ENCODE data around the gene PLCH1.

Gene PLCH1

GRCh38 chr3:155739154-155739553 lies 5.7 kb downstream of the PLCH1 start:
- no peak overlapping the region for H3K27ac ChIP-seq (ENCODE audit: low read depth, low read length)
- no peaks in the 10 kb centered on the region for H3K9me3 ChIP-seq (ENCODE audit: control insufficient read depth, insufficient read depth, low read length)
- no peaks in the 10 kb centered on the region for H3K79me2 ChIP-seq (ENCODE audit: control insufficient read depth, low read length)
- H3K27me3 ChIP-seq (ENCODE audit: control insufficient read depth, low read length): peaks cover 28% of the 10 kb centered on the region
- no peak for TF ChIP-seq CTCF (IDR thresholded peaks at IDR 0.05; ENCODE audit: low read depth, low read length, poor library complexity, severe bottlenecking)
- no peak for TF ChIP-seq EZH2phosphoT487 (IDR thresholded peaks at IDR 0.05; ENCODE audit: borderline replicate concordance, low read length)
- H3K4me1 ChIP-seq (ENCODE audit: control insufficient read depth, low read length): peaks cover 11% of the 10 kb centered on the region
- H3K4me2 ChIP-seq (ENCODE audit: low read length): no peak overlapping the region
- H3K4me3 ChIP-seq (ENCODE audit: low read length): no peak overlapping the region
- H3K9me2 ChIP-seq (replicated peaks; ENCODE audit: control insufficient read depth, low read length): no peaks in the 10 kb centered on the region
- H3F3A ChIP-seq (ENCODE audit: control insufficient read depth, insufficient read depth): no peaks in the 10 kb centered on the region
- H4K20me1 ChIP-seq (ENCODE audit: control insufficient read depth, insufficient read depth, low read depth, low read length): no peaks in the 10 kb centered on the region
- no peaks in the 10 kb centered on the region for H3K36me3 ChIP-seq (ENCODE audit: control insufficient read depth, low read length)

GRCh38 chr3:155738580-155739076 lies 6.2 kb downstream of the PLCH1 start:
- no peak overlapping the region for H3K4me2 ChIP-seq (ENCODE audit: low read length)
- no peak overlapping the region for H3K27ac ChIP-seq (ENCODE audit: low read depth, low read length)
- TF ChIP-seq EZH2phosphoT487 (IDR thresholded peaks at IDR 0.05; ENCODE audit: borderline replicate concordance, low read length): no peak
- TF ChIP-seq CTCF (IDR thresholded peaks at IDR 0.05; ENCODE audit: low read depth, low read length, poor library complexity, severe bottlenecking): no peak

GRCh38 chr3:155737844-155738460 lies 6.9 kb downstream of the PLCH1 start:
- Histone ChIP-seq H3K4me1 (ENCODE audit: control insufficient read depth, low read length) (peaks cover 6% of the 10 kb centered on the region), H4K20me1 (ENCODE audit: control insufficient read depth, insufficient read depth, low read depth, low read length) (no peaks in the 10 kb centered on the region), H3F3A (ENCODE audit: control insufficient read depth, insufficient read depth) (no peaks in the 10 kb centered on the region), H3K27ac (ENCODE audit: low read depth, low read length) (no peak overlapping the region), H3K4me3 (ENCODE audit: low read length) (no peak overlapping the region), H3K9me3 (ENCODE audit: control insufficient read depth, insufficient read depth, low read length) (no peaks in the 10 kb centered on the region), H3K9me2 (replicated peaks; ENCODE audit: control insufficient read depth, low read length) (no peaks in the 10 kb centered on the region), H3K79me2 (ENCODE audit: control insufficient read depth, low read length) (no peaks in the 10 kb centered on the region), H3K27me3 (ENCODE audit: control insufficient read depth, low read length) (peaks cover 17% of the 10 kb centered on the region), H3K4me2 (ENCODE audit: low read length) (no peak overlapping the region), H3K36me3 (ENCODE audit: control insufficient read depth, low read length) (no peaks in the 10 kb centered on the region)
- TF ChIP-seq EZH2phosphoT487 (IDR thresholded peaks at IDR 0.05; ENCODE audit: borderline replicate concordance, low read length): no peak
- no peak for TF ChIP-seq CTCF (IDR thresholded peaks at IDR 0.05; ENCODE audit: low read depth, low read length, poor library complexity, severe bottlenecking)

More at GRCh38 chr3:155738580-155739076, 6.2 kb downstream of the PLCH1 start:
- Histone ChIP-seq H3K4me3 (ENCODE audit: low read length) (no peak overlapping the region), H3K9me2 (replicated peaks; ENCODE audit: control insufficient read depth, low read length) (no peaks in the 10 kb centered on the region), H3K27me3 (ENCODE audit: control insufficient read depth, low read length) (peaks cover 23% of the 10 kb centered on the region), H3F3A (ENCODE audit: control insufficient read depth, insufficient read depth) (no peaks in the 10 kb centered on the region), H3K4me1 (ENCODE audit: control insufficient read depth, low read length) (peaks cover 8% of the 10 kb centered on the region), H3K79me2 (ENCODE audit: control insufficient read depth, low read length) (no peaks in the 10 kb centered on the region), H3K9me3 (ENCODE audit: control insufficient read depth, insufficient read depth, low read length) (no peaks in the 10 kb centered on the region), H3K36me3 (ENCODE audit: control insufficient read depth, low read length) (no peaks in the 10 kb centered on the region), H4K20me1 (ENCODE audit: control insufficient read depth, insufficient read depth, low read depth, low read length) (no peaks in the 10 kb centered on the region)
